Effector CD8-positive, alpha-beta T cell (primary cell): ENCODE measurements around the gene CREB5.

Experiments used
- DNase-seq: peaks from one replicate; lab custom pipeline; 2025; lab: John Stamatoyannopoulos, UW

CREB5 gene

DNA sequence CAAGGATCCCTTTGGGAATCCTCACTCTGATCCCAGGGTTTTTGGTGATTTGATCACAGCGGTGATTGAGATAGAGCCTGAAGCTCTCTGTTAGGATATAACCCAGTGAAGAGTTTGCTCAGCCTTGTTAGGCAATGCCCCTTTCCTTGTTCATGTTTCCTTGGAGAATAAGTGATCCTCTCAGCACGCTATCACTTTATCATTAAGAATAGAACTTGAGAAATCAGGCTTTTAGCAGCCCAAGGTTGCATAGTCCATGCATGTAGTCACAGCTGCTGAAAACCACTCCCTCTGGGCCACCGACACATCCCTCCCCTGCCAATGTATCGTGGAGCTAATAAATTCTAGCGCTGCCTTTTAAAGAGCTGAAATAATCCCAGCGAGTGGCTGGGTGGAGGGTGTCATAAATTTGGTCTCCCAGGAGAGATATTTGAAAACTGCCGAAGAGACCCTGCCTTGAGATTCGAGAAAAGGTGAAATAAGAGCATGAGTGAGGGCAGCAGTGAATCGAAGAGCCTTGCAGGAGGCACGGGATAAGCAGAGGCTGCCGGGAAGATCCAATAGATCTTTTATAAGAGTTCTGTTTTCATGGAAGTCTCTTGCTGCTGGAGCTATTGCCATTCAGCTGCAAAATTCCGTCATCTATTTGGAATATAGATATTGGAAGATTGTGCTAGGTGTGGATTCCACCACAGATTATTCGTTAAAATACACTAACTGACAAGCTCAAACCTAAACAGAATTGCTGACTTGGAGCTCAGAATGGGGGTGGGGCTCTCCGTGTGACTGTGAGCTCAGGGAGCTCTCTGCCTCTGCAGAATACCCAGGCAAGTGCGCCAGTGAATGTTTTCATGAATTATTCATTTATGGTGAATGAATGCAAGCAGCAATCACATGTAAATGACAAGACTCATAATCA, 296.0 kb downstream of the CREB5 start:
- no peak for DNase-seq

DNA sequence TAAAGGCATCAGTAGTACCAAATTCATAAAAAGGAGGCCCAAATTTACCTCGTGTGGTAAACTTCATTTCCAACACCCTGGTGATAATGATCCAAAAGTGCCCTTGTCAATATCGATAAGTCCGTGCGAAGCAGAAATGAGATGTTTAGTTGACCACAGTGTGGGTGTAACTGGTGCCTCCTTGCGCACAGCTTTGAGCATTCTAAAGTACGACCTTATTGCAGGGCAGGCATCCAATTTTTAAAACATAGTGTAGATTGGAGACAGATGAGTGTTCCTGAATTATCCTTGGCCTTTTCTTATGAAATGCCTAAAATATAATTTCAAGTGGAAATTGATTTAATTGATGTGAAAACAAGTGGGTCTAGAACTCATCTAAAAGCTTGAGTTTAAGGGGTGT, 297.4 kb downstream of the CREB5 start:
- DNase-seq: no peak

DNA sequence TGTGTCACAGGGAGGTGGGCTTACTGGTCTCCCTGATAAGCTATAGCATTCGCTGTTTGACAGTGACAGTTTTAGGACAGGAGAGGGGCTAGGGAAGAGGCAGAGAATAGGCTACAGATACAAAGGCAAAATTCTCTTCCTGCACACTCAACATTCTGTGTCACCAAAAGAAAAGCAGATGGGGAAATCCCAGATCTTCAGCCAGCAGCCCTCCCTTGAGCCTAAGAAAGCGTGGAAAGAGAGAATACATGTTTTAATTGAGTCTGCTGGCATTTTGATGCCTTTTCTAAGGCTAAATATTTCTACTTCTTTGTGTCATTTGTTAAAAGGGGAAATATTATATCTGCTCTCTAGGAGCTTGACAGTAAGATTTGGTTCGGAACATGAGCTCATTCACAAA, 298.8 kb downstream of the CREB5 start:
- DNase-seq: no peak

DNA sequence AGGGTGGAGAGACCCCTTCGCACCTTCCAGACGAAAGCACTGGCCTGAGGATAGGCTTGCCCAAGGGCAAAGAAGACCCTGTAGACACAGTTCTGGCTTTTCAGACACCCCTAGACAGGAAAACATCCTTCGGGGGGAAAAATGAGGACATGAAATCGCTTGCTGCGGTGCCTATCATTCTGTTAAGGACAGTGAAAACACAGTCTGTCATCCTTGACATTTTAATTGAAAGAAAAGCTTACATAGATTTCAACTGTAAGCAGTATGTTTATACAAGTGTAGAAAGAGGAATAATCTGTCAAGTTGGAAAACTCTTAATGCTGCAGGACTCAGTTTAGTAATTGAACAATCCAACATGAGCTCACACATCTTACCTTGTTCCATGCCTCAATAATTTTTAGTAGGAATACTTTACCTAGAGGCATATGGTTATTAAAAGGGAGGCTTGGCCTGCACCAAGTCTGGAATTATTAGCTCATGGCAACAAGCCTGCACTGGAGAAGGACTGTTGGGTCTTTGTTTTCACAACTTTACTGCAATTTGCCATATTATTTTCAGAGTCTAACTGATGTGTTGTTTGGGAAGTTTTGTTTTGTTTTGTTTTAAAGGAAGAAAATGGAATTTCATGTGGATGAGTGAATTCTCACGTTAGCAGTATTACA, 302.3 kb downstream of the CREB5 start:
- no peak for DNase-seq

GRCh38 chr7:28717445-28718054, 305.2 kb downstream of the CREB5 start:
- no peak for DNase-seq

GRCh38 chr7:28718055-28718481, 305.8 kb downstream of the CREB5 start:
- no peak for DNase-seq

- no peak for DNase-seq
Observed at GRCh38 chr7:28718545-28718944, 306.2 kb downstream of the CREB5 start.

DNA sequence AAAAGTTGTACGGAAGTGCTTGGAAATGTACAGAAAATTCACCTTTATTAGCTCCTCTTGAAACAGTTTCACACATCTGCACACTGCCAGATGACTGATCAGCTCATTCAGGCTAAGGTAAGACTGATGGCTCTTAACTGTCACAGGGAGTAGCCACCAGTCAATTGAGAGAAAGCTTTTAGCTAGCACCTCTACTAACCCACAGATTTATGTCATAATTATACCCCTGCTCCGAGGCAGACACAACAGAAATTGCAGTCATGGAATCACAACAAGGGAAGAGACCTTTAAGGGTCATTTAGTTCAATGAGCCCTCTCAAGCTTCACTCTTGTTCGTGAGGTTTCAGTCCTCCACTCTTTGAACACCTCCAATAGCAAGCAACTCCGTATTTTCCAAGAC, 310.4 kb downstream of the CREB5 start:
- DNase-seq: no peak

GRCh38 chr7:28723336-28723735, 311.0 kb downstream of the CREB5 start:
- DNase-seq: no peak

DNA sequence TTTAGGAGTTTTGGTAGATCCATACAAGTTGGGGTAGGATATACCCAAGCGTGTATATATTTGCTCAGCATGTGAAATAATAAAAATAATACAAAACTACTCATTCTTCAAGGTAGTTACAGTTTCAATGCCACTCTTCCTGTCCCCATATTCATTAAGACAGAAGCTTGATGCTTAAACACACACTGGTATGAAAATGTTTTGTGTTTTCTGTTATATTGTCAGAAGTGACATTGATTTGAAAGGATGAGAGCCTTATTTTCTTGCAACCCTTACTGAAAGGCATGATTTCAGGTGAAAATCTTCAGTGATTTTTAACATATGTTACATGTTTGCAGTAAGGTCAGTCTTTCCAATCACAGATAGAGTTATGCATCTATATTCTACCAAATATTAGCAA, 312.2 kb downstream of the CREB5 start:
- DNase-seq: no peak

DNA sequence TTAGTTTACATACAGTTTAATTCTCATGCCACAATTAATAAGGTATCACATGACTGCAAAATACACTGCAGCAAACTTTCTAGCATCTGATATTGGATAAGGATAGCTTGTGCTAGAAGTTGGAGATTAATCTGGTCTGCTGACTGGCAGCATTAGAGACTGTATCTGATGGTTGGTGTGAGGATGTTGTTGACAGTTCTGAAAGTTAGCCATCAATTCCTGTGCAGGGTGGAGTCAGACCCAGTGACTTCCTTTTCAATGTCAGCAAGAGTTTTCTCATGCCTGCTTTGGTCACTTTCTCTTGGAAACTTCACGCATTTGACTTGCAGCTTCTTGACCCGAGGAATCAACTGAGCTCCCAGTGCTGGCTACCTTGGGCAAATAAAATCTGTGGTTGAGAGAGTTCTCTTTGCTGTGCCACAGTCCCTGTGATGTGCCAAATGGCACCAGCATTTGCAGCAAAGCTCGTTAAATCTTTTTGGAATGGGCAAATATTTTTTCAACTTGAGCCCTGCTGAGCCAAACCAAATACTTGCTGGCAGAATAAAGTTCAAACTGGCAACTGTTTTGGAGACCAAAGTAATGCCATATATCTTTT, 312.8 kb downstream of the CREB5 start:
- DNase-seq: no peak

GRCh38 chr7:28725911-28726310, 313.6 kb downstream of the CREB5 start:
- DNase-seq: no peak

- DNase-seq: no peak
Observed at GRCh38 chr7:28726555-28726954, 314.2 kb downstream of the CREB5 start.

DNA sequence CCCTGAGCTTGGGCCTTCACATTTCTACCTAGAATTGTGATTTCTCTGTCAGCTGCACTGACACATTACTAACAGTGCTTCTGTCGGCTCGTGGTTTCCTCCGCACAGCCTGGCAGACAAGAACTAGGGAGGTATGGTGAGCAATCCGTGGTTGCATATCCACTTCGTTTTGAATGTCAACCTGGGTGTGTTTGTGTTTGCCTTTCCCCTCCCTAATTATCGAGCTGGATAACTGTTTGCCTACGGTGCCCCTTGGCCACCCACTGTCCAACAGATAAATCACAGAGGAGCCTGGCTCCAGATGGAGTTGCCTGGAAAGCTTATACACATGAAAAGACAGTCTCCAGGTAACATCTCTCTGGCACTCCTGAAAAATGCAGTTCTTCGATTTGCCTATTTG, 317.0 kb downstream of the CREB5 start:
- DNase-seq: no peak

DNA sequence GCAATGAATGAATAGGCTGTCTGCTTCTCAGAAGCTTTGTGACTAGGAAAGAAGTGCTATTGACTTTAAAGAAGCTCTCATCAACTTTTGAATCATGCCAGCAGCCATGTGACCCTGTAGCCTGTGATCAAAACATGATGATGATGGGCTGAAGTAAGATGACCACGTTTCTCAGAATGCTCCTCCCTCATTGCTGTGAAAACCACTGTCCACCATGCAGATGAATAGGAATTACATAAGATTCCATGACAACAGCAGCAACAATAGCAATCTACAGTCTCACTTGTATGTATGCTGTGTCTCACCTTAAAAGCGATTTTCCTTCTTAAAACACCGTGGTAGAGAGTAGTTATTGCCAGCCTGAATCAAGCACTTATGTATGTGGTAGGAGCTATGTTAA, 317.4 kb downstream of the CREB5 start:
- DNase-seq: no peak

DNA sequence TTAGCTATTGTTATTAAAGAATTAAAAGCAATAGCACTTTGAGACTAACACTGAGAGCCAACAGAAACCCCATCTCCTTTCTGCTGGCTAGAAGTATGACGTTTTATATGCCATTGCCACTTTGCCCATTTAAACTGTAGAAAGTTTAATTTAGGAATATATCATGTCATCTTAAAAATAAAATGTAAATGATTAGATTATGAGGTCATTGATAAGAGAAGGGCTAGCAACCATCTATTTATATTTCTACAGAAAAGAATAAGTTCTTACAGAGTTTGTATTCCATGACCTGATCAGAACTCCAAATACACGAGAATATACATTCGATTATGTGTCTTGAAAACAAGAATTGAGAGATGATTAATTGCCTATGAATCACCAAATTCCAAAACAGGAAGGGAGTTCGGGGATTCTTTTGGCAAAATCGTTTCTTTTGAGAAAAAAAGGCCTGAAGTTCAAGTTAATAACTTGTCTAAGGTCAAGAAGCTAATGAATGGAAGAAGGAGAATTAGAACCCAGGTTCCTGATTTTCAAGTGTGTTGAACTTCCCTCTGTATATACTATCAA, 318.9 kb downstream of the CREB5 start:
- no peak for DNase-seq

DNA sequence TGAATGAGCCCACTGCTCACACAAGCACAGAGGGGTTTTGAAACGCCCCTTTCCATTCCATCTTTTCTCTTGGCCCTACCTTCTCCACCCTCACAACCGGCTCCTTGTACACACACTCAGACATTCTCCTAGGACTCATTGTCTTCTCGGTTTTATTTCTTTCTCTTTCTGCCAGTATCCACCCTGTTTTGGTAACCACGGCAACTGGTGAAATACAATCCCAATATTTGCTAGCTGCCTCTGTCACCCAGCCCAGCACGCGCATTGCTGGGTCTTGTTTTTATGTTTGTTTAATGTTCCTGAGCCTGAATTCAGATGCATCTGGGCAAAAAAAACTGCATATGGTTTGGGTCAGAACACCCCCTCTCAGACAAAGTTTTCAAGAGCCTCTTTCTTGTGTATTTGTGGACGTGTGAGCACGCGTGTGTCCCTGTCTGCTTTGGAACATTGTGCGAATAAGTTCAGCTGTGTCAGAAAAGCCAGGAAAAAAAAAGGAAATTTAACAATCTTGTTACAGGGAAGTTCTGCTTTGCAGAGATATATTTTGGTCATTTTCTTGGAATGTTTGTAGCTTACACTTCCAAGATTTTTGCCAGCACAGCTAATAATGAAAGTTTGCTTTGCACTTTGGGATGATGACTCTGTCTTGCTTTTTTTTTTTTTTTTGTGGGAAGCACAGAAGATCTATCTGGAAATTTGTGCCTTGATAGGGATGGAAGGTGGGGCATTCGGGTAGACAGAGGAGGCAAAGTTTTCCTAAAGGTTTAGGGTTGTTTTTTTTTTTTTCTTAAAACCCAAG, 320.0 kb downstream of the CREB5 start:
- DNase-seq: no peak

GRCh38 chr7:28733035-28733434, 320.7 kb downstream of the CREB5 start:
- DNase-seq: no peak

DNA sequence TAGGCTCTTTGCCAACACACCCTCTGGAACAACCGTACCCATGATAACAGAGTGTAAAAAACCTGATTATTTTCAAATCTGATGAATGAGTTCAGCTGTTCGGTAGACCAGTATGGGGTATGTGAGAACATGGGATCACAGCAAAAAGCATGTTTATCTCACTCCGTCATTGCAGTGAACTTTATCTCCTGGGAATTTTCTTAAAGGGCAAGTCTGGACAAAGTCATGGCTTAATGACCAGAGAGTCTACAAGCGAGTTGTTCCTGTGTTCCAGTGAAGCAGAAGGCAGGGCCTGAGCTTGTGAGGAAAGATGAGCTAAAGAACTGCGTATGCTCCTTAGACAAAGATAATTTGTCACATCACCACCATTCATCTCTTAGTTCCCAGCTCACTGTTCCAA, 326.1 kb downstream of the CREB5 start:
- no peak for DNase-seq

DNA sequence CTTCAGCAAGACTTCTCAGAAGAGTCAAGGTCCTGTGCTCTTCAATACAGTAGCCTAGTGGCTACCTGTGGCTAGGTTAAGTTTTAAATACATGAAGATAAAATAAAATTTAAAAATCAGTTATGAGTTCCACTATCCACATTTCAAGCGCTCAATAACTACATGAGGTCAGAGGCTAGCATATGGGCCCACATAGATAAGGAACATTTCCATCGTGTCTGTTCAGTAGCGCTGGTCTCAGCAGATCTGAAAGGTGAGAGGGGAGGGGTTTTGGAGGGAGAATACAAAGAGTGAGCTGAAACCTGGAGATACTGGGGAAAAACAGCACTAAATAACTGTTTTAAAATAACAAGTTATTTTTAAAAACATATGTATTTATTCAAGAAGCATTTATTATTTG, 326.8 kb downstream of the CREB5 start:
- no peak for DNase-seq

GRCh38 chr7:28739826-28740225, 327.5 kb downstream of the CREB5 start:
- no peak for DNase-seq
